ENCODE data around the gene IGFL2.

Gene IGFL2

DNA sequence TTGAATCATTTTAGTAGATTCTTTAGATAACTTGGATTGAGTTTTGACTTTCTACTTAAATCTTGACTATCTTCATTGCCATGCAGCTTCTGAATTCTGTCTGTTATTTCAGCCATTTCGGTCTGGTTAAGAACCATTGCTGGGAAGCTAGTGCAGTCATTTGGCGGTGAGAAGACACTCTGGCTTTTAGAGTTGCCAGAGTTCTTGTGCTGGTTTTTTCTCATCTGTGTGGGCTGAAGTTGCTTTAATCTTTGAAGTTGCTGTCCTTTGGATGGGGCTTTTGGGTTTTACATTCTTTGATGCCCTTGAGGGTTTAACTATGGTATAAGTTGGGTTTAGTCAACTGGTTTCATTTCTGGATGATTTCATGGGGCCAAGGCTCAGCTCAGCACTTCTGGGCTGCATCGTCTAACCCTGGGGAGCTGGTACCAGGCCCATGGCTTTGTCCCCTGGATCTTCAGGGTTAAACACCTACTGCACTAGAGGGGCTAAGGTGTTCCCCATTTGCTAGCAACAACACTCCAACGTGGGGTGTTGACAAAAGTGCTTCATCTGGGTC lies 10.0 kb upstream of the IGFL2 start:
- Histone ChIP-seq H2AFZ (ENCODE audit: low read length) (no peak overlapping the region), H4K20me1 (ENCODE audit: insufficient read depth, low read length) (no peaks in the 10 kb centered on the region), H3K79me2 (ENCODE audit: low read length) (no peaks in the 10 kb centered on the region), H3K27me3 (replicated peaks; ENCODE audit: insufficient read depth, low read length) (peaks cover 45% of the 10 kb centered on the region; the same call in 1 of the 2 replicates), H3K27ac (ENCODE audit: low read length) (no peak overlapping the region), H3K4me2 (ENCODE audit: low read depth, low read length) (no peak overlapping the region), H3K9me3 (replicated peaks; ENCODE audit: insufficient read depth, low read length) (no peaks in the 10 kb centered on the region), H3K36me3 (replicated peaks; ENCODE audit: insufficient read depth, low read length) (no peaks in the 10 kb centered on the region), H3K9ac (ENCODE audit: low read length) (no peak overlapping the region), H3F3A (ENCODE audit: insufficient read depth, low read length) (no peaks in the 10 kb centered on the region), H3K4me3 (ENCODE audit: low read length) (no peak overlapping the region), H3K9me2 (replicated peaks; ENCODE audit: insufficient read depth, low read length) (no peaks in the 10 kb centered on the region), H3K4me1 (ENCODE audit: low read length) (no peaks in the 10 kb centered on the region)
- no peak for TF ChIP-seq EZH2 (optimal IDR thresholded peaks at IDR 0.05; ENCODE audit: low read depth, low read length)
- TF ChIP-seq EZH2phosphoT487 (IDR thresholded peaks at IDR 0.05; ENCODE audit: low read length), result no peak
- TF ChIP-seq, protein P1, sequence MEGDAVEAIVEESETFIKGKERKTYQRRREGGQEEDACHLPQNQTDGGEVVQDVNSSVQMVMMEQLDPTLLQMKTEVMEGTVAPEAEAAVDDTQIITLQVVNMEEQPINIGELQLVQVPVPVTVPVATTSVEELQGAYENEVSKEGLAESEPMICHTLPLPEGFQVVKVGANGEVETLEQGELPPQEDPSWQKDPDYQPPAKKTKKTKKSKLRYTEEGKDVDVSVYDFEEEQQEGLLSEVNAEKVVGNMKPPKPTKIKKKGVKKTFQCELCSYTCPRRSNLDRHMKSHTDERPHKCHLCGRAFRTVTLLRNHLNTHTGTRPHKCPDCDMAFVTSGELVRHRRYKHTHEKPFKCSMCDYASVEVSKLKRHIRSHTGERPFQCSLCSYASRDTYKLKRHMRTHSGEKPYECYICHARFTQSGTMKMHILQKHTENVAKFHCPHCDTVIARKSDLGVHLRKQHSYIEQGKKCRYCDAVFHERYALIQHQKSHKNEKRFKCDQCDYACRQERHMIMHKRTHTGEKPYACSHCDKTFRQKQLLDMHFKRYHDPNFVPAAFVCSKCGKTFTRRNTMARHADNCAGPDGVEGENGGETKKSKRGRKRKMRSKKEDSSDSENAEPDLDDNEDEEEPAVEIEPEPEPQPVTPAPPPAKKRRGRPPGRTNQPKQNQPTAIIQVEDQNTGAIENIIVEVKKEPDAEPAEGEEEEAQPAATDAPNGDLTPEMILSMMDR (IDR thresholded peaks at IDR 0.05; ENCODE audit: low read length), result no peak
- DNase-seq, result no peak

DNA sequence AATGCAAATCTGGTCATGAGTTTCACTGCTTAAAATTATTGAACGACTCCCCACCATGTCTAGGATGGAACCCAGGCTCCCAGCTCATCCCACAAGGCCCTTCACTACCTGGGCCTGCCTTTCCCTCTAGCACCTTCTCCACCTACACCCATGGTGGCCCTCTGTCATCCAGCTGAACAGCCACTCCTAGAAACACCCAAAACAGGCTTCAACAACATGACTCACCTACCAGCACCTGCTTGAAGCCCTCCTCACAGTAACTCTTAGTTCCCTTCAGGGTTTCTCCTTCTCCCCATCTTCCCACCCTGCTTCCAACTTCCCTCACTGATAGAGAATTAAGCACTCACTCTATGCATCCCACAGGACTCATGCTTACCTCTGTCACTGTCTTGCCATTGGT lies 6.6 kb upstream of the IGFL2 start:
- TF ChIP-seq EZH2 (optimal IDR thresholded peaks at IDR 0.05; ENCODE audit: low read depth, low read length) (no peak), EZH2phosphoT487 (IDR thresholded peaks at IDR 0.05; ENCODE audit: low read length) (no peak)
- TF ChIP-seq, protein P1 (IDR thresholded peaks at IDR 0.05; ENCODE audit: low read length), result no peak
- Histone ChIP-seq H3K9ac (ENCODE audit: low read length) (no peak overlapping the region), H3K9me2 (replicated peaks; ENCODE audit: insufficient read depth, low read length) (no peaks in the 10 kb centered on the region), H3K4me3 (ENCODE audit: low read length) (no peak overlapping the region), H3K9me3 (replicated peaks; ENCODE audit: insufficient read depth, low read length) (no peaks in the 10 kb centered on the region), H2AFZ (ENCODE audit: low read length) (no peak overlapping the region), H3K4me2 (ENCODE audit: low read depth, low read length) (no peak overlapping the region), H4K20me1 (ENCODE audit: insufficient read depth, low read length) (no peaks in the 10 kb centered on the region), H3K27me3 (replicated peaks; ENCODE audit: insufficient read depth, low read length) (peaks cover 57% of the 10 kb centered on the region), H3K4me1 (ENCODE audit: low read length) (no peaks in the 10 kb centered on the region), H3K27ac (ENCODE audit: low read length) (no peak overlapping the region), H3F3A (ENCODE audit: insufficient read depth, low read length) (no peaks in the 10 kb centered on the region), H3K79me2 (ENCODE audit: low read length) (no peaks in the 10 kb centered on the region), H3K36me3 (replicated peaks; ENCODE audit: insufficient read depth, low read length) (no peaks in the 10 kb centered on the region)
- no peak for DNase-seq

DNA sequence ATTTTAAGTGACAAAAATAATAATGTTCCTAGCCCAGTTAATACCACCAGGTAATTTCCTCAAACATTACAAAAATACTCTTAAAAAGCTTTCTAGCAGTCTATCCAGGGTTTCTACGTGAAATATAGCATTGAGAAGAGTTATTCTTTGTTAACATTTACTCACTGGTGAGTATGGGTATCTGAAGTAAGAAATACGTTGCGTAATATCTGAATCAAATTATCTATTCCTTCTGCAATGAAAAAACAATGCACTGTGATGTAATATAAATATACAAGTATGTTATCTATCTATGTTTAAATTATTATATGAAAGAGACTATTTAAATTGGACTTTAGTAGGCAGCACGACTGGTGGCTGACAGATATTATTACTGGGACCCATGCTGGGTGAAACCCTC lies 5.7 kb upstream of the IGFL2 start:
- Histone ChIP-seq H3K4me2 (ENCODE audit: low read depth, low read length) (no peak overlapping the region), H3K4me3 (ENCODE audit: low read length) (no peak overlapping the region), H3K79me2 (ENCODE audit: low read length) (no peaks in the 10 kb centered on the region), H3K9me3 (replicated peaks; ENCODE audit: insufficient read depth, low read length) (no peaks in the 10 kb centered on the region), H3K27me3 (replicated peaks; ENCODE audit: insufficient read depth, low read length) (peaks cover 58% of the 10 kb centered on the region), H3K27ac (ENCODE audit: low read length) (no peak overlapping the region), H2AFZ (ENCODE audit: low read length) (no peak overlapping the region), H3K4me1 (ENCODE audit: low read length) (no peaks in the 10 kb centered on the region), H3K9me2 (replicated peaks; ENCODE audit: insufficient read depth, low read length) (no peaks in the 10 kb centered on the region), H3K9ac (ENCODE audit: low read length) (no peak overlapping the region), H4K20me1 (ENCODE audit: insufficient read depth, low read length) (no peaks in the 10 kb centered on the region), H3K36me3 (replicated peaks; ENCODE audit: insufficient read depth, low read length) (no peaks in the 10 kb centered on the region), H3F3A (ENCODE audit: insufficient read depth, low read length) (no peaks in the 10 kb centered on the region)
- DNase-seq, result no peak
- TF ChIP-seq EZH2 (optimal IDR thresholded peaks at IDR 0.05; ENCODE audit: low read depth, low read length), result no peak
- no peak for TF ChIP-seq EZH2phosphoT487 (IDR thresholded peaks at IDR 0.05; ENCODE audit: low read length)
- TF ChIP-seq, protein P1 (IDR thresholded peaks at IDR 0.05; ENCODE audit: low read length), result no peak

Data from MM.1S (cell line).